Glomerular visceral epithelial cell (primary cell): Measurements from ENCODE around the gene CRPPA.
"Not testable (repeated sequence)": the region's sequence is repeated elsewhere in the genome, so short reads cannot be mapped to it uniquely, and the experiment has no call there.

Experiments
- DNase-seq: peaks from one replicate; pipeline ENCODE4 v3.0.0-alpha.2; 2016; ENCODE audit errors: extremely low spot score

The CRPPA gene

GRCh38 chr7:16421333-16422102, at the start of gene CRPPA:
Gene CRPPA (minus strand): TSS chr7:16421538. CDS start chr7:16421322, 216 bp downstream.
- peak; percentile 39 for DNase-seq

- peak; percentile 30 for DNase-seq
These were observed 44.4 kb upstream of the CRPPA start, which contains the start of gene SOSTDC1 for GRCh38 chr7:16465469-16466361. Gene SOSTDC1 (minus strand): TSS chr7:16465738. CDS start chr7:16465668, 70 bp downstream.

GRCh38 chr7:16463949-16464715, 42.8 kb upstream of the CRPPA start:
- no peak for DNase-seq

GRCh38 chr7:16463520-16463919, 42.2 kb upstream of the CRPPA start:
- DNase-seq, result no peak

- no peak for DNase-seq
These were observed 41.1 kb upstream of the CRPPA start for GRCh38 chr7:16462431-16462889.

- DNase-seq, result no peak
These were observed 39.6 kb upstream of the CRPPA start for GRCh38 chr7:16460789-16461493.

- DNase-seq, result not testable (repeated sequence)
These were observed 35.0 kb upstream of the CRPPA start for GRCh38 chr7:16456303-16456702.

GRCh38 chr7:16455591-16455990, 34.3 kb upstream of the CRPPA start:
- DNase-seq, result no peak

GRCh38 chr7:16450366-16450765, 29.0 kb upstream of the CRPPA start:
- no peak for DNase-seq

- DNase-seq, result no peak
These were observed 26.5 kb upstream of the CRPPA start for GRCh38 chr7:16447876-16448275.

GRCh38 chr7:16446508-16446907, 25.2 kb upstream of the CRPPA start:
- no peak for DNase-seq

- not testable (repeated sequence) for DNase-seq
These were observed 22.5 kb upstream of the CRPPA start for GRCh38 chr7:16443871-16444270.

GRCh38 chr7:16438988-16439387, 17.6 kb upstream of the CRPPA start:
- DNase-seq, result no peak

- DNase-seq, result no peak
These were observed 15.0 kb upstream of the CRPPA start for GRCh38 chr7:16436306-16436705.

- DNase-seq, result no peak
These were observed 12.3 kb upstream of the CRPPA start for GRCh38 chr7:16433568-16434122.

GRCh38 chr7:16432425-16432731, 11.0 kb upstream of the CRPPA start:
- DNase-seq, result no peak

- peak; percentile 40 for DNase-seq
These were observed 10.5 kb upstream of the CRPPA start for GRCh38 chr7:16431646-16432424.

GRCh38 chr7:16430133-16430532, 8.8 kb upstream of the CRPPA start:
- peak; percentile 7 for DNase-seq

GRCh38 chr7:16428672-16429071, 7.3 kb upstream of the CRPPA start:
- peak; percentile 8 for DNase-seq

GRCh38 chr7:16428182-16428581, 6.8 kb upstream of the CRPPA start:
- DNase-seq, result no peak
